ENCODE data around the gene OSMR.

Gene OSMR

GRCh38 chr5:38872826-38873225, 27.0 kb downstream of the OSMR start:
- no peak for DNase-seq

- DNase-seq = no peak
Measured at GRCh38 chr5:38874948-38875456, 29.2 kb downstream of the OSMR start.

DNA sequence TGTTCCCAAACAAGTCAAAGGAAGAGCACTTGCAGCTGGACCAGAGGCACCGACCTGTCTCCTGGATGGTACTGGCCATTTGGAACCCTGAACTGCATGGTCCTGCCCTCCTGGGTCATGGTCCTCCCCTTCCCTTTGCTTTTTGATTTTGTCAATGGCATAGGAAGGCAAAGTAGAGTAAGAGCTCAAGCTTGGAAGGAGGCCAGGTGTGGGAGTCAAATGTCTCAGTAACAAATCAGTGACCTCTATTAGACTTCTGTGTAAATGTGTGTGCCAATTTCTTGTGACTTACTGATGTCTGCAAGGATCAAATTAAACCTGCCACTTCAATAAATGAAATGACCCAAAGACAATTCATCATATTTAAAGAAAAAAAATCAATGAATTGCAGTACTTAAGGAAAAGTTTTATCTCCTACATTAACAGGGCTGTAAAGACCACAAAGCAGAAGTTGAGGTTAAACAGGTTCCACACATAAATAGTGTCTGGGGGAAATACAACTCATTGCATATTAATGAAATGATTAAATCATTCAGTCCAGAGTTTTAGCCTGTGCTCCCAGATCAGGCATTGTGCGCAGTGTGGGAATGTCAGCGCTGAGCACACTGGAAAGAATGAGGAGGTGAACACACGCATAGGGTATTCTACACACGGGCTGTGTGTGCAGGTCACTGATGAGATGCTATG, 32.7 kb downstream of the OSMR start:
- no peak for DNase-seq

DNA sequence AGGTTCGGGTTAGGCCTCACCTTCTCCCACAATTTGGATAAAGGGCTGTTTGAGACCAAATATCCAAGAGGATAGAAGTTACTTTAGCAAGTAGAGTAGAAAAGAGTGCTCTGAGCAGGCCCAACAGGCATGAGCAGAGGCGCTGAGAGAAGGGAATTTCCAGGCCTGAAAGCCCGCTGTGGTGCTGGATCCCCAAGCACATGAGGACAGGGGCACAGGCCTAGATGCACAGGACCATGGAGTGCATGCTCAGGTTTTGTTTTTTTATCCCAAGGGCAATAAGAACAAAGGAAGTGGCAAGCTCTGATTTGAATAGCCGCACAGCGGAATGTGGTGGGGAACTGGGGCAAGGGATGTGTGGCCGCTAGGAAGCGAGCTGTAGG, 33.3 kb downstream of the OSMR start:
- DNase-seq = no peak

DNA sequence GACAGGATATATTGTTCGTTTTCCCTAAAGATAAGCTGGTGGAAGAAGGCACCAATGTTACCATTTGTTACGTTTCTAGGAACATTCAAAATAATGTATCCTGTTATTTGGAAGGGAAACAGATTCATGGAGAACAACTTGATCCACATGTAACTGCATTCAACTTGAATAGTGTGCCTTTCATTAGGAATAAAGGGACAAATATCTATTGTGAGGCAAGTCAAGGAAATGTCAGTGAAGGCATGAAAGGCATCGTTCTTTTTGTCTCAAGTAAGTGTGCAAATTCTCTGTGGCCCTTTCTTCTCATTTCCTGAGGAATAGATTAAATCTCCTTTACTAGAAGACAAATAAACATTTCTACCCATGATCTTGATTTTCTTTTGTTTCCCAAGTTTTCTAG, 38.0 kb downstream of the OSMR start:
- no peak for DNase-seq

DNA sequence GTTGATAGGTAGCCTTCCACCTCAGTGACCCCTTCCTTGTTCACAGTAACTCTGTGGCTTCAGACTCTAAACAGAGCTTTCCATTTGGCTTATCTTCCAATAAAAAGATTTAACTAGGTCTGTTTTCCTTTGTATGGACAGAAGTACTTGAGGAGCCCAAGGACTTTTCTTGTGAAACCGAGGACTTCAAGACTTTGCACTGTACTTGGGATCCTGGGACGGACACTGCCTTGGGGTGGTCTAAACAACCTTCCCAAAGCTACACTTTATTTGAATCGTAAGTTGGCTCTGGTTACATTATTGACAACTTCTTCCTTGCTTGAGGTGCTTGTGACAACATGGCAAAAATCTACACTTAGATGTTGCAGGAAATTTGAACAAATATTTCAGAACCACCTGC, 39.4 kb downstream of the OSMR start:
- DNase-seq = no peak

- peak in 2 of 3 donors; percentile 1 to 3 for DNase-seq
Measured at GRCh38 chr5:38888041-38888440, 42.2 kb downstream of the OSMR start.

GRCh38 chr5:38889424-38889823, 43.6 kb downstream of the OSMR start:
- DNase-seq = no peak

DNA sequence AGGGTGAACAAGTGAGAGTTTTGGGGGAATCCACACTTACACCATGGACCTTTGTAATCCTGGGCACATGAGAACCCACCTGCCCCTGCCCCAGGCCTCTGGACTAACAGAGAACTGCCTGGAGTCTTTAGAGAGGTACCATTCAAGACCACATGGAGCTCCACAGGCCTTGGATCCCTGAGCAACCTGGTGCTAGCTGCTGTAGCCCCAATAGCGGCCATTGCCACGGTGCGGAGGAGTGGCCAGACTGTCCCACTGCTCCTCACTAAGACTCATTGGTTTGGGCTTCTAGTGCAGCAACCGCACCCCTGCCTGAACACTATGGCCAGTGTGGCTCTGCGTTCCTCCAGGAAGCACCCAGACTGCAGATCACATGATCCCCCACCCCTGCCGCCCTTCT, 45.8 kb downstream of the OSMR start:
- no peak for DNase-seq

GRCh38 chr5:38892363-38892762, 46.6 kb downstream of the OSMR start:
- no peak for DNase-seq

DNA sequence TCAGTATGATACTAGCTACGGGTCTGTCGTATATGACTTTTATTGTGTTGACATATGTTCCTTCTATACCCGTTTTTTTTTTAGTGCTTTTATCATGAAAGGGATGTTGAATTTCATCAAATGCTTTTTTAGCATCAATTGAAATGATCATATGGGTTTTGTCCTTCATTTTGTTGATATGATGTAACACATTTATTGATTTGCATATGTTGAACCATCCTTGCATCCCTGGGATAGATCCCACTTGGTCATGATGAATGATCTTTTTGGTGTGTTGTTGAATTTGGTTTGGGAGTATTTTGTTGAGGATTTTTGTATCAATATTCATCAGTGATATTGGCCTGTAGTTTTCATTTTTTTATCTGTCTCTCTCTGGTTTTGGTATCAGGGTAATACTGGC, 50.9 kb downstream of the OSMR start:
- no peak for DNase-seq

DNA sequence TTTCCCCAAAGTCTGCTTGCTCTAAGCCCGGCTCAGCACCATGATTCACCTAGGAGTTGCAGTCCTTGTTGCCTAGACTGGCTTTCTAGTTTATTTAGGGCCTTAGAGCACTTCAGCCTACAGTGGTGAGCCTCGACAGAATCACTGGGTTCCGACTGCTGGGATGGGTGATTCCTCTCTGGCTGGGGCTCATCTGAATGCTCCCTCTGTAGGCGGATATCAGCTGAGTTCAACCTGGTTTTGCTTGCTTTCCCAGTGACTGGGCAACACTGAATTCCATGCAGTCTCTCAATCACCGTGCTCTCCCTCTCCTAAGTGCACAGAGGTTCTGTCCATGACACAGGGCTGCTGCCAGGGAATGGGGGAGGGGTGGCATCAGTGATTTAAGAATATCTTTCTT, 54.1 kb downstream of the OSMR start:
- DNase-seq = no peak

- DNase-seq = no peak
Measured at GRCh38 chr5:38905516-38905915, 59.7 kb downstream of the OSMR start.

- no peak for DNase-seq
Measured at GRCh38 chr5:38906503-38906902, 60.7 kb downstream of the OSMR start.

DNA sequence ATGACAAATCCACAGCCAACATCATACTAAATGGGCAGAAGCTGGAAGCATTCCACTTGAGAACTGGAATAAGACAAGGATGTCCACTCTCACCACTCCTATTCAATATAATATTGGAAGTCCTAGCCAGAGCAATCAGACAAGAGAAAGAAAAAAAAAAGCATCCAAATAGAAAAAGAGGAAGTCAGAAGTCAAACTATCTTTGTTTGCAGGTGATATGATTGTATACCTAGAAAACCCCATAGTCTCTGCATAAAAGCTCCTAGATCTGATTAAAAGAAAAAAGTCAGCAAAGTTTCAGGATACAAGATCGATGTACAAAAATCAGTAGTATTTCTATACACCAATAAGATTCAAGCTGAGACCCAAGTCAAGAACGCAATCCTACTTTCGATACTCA, 66.1 kb downstream of the OSMR start:
- DNase-seq = no peak

- DNase-seq = no peak
Measured at GRCh38 chr5:38913714-38914113, 67.9 kb downstream of the OSMR start.

DNA sequence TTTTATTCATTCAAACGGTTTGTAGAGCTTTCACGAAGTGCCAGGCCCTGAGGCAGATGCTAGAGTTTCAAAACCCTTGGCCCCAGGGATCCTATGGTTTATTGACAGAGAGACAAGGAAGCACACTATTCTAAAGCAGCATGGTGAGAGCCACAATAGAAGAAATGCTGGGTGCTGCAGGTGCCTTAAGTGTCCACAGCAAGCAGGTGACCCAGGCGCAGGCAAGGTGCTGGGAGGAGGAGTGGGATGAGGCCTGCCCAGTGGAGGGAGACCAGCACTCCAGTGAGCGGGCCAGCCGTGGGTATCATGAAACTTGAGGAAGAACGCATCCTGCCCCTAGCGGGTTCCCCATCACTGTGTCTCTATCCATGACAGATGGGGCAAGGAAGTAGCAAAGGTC, 71.0 kb downstream of the OSMR start:
- no peak for DNase-seq

DNA sequence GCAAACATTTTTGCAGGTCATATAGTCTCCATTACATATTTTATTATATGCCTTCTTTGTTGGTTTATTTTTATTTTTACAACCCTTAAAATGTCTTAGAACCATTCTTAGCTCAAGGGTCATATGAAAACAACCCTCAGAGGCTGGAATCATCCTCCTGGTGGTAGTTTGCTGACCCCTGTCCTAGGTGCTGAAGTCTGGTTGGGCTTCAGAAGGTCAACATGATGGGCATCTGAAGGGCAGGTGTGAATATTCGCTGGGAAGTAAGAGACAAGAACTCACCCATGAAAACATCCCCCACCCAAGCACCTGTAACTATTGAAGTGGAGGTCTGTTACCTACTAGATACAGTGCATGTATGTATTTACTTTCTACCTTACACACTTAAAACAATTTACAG, 75.4 kb downstream of the OSMR start:
- DNase-seq = peak in 1 of 3 donors; percentile 7

GRCh38 chr5:38922199-38922598, 76.4 kb downstream of the OSMR start:
- DNase-seq = peak; percentile 50 to 71 (median 56)

DNA sequence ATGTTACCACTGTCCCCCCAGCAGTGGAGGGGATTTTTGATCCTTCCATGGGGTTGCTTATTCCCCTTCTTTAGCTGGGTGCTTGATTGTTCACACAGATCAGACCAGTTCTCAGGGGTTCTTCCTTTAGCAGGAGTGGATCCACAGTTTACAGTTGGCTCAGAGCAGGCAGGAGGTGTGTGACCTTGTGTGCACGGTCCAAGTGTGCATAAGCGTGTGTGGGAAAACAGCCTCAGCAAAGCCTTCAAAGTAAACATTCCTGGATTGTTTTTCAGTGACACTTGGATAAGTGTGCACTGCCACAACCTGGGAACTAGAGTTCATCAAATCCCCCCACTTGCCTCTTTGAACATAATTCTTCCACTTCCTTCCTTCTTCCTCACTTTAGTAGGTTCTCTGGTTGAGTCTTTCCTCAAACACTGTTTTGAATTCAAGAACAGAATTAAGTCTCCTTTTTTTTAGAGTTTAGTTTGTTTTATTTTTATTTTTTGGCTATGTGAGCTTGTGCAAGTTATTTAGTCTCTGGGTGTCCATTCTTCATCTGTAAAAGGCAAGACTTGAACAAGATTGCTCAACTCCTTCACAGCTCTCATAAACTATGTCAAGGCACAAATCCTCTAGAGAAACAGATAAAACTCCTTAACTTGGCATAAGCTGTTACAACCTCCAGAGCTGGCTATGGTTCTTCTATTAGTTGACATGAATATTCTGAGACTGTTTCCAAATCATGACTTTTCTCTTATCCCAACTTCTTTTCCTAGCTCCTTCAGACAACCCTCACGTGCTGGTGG, 78.0 kb downstream of the OSMR start:
- DNase-seq = no peak

- DNase-seq = no peak
Measured at GRCh38 chr5:38925154-38925925, 79.5 kb downstream of the OSMR start.

GRCh38 chr5:38926121-38926520, 80.3 kb downstream of the OSMR start:
- DNase-seq = no peak

DNA sequence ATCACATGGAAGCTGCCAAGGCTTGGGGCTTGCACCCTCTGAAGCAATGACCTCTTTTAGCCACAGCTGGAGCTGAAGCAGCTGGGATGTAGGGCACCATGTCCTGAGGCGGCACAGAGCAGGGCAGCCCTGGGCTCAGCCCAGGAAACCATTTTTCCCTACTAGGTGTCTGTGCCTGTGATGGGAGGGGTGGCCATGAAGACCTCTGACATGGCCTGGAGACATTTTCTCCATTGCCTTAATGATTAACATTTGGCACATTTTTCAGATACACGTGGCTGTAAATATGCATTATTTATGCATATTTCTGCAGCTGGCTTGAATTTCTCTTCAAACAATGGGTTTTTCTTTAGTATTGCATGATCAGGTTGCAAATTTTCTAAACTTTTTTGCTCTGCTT, 81.7 kb downstream of the OSMR start:
- no peak for DNase-seq

DNA sequence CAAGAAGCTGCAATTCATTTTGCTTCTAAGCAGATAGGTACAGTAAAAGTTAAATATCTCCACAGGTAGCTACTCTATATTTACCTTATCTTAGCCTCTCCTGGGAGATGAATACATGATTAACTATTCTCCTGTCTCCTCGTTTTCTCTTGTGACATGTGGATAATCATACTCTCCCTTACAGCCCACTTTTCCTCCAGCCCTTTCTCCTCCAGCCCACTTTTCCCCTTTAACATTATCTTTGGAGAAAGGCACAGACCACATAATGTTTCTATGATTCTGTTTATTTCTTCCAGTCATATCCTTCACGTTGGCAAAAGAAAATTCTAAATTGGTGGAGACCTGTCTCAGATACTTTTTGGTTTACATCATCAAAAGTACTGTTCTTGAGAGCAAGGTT, 84.0 kb downstream of the OSMR start:
- no peak for DNase-seq

Data from suppressor macrophage treated with lipopolysaccharide for 1 hour (primary cell).